Memory B cell (primary cell): ENCODE results near the gene IFNL4.
A peak's percentile ranks its signal among the peaks of the same experiment; 100 is the strongest.
"Not testable (repeated sequence)": the region's sequence is repeated elsewhere in the genome, so short reads cannot be mapped to it uniquely, and the experiment has no call there.

Experiments
- ATAC-seq: fragments of 150-1000 bp; cut with Tn5 transposase; 2 replicates; pipeline ENCODE4 v1.10.0; 2021; ENCODE audit warnings: low read depth, mild to moderate bottlenecking, moderate library complexity
- DNase-seq, 2 donors: peaks; one replicate each; pipeline ENCODE4 v3.0.0; 2022; ENCODE audit warnings: low spot score in 2 of 2
- H3K27ac Mint-ChIP-seq: one replicate; pipeline ENCODE4 v1.8.0; 2022; ENCODE audit warnings: mild to moderate bottlenecking, moderate library complexity, mixed read lengths
- H3K27me3 Mint-ChIP-seq: one replicate; pipeline ENCODE4 v1.8.0; 2022; ENCODE audit warnings: mixed read lengths
- H3K36me3 Mint-ChIP-seq: one replicate; pipeline ENCODE4 v1.8.0; 2022; ENCODE audit warnings: mild to moderate bottlenecking, mixed read lengths
- H3K4me1 Mint-ChIP-seq: one replicate; pipeline ENCODE4 v1.8.0; 2022; ENCODE audit warnings: mixed read lengths
- H3K4me3 Mint-ChIP-seq: one replicate; pipeline ENCODE4 v1.8.0; 2022; ENCODE audit warnings: mild to moderate bottlenecking, moderate library complexity, mixed read lengths
- H3K9me3 Mint-ChIP-seq: one replicate; pipeline ENCODE4 v1.8.0; 2022; ENCODE audit warnings: mixed read lengths

The IFNL4 gene

GRCh38 chr19:39247701-39248664, 673 bp downstream of the IFNL4 start:
- no peaks in the 10 kb centered on the region for H3K36me3 Mint-ChIP-seq
- DNase-seq: no peak
- no peak overlapping the region for H3K27ac Mint-ChIP-seq
- peaks cover 8% of the 10 kb centered on the region for H3K4me1 Mint-ChIP-seq
- no peak for ATAC-seq
- peaks cover 7% of the 10 kb centered on the region for H3K27me3 Mint-ChIP-seq
- no peak overlapping the region for H3K4me3 Mint-ChIP-seq
- H3K9me3 Mint-ChIP-seq: no peaks in the 10 kb centered on the region

- Mint-ChIP-seq H3K4me3 (peak overlapping the region; percentile 46), H3K36me3 (no peaks in the 10 kb centered on the region), H3K27me3 (peaks cover 7% of the 10 kb centered on the region), H3K9me3 (no peaks in the 10 kb centered on the region), H3K27ac (no peak overlapping the region), H3K4me1 (peaks cover 4% of the 10 kb centered on the region)
- ATAC-seq: peak; percentile 65
- DNase-seq: no peak
Measured at GRCh38 chr19:39246951-39247669, 1.5 kb downstream of the IFNL4 start.

DNA sequence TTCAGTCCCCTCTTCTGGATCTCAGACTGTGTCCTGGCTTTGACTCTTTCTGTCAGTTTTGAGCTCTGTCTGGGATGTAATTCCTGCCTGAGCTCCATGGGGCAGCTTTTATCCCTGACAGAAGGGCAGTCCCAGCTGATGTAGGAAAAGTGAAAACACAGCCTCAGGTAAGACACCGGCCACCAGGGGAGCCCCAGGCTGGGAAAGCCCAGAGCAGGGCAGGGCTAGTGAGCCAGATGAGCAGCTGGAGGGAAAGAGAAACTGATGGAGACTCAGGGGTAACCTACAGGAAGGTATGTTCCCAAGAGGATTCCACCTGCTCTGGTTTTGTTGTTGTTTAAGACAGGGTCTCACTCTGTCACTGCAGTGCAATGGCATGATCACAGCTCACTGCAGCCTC, 3.5 kb downstream of the IFNL4 start:
- H3K4me3 Mint-ChIP-seq, DNase-seq, H3K9me3 Mint-ChIP-seq, H3K36me3 Mint-ChIP-seq, H3K27ac Mint-ChIP-seq, H3K4me1 Mint-ChIP-seq, H3K27me3 Mint-ChIP-seq: not testable (repeated sequence)
- peak; percentile 35 for ATAC-seq

- not testable (repeated sequence) for H3K27me3 Mint-ChIP-seq, H3K9me3 Mint-ChIP-seq, H3K4me3 Mint-ChIP-seq, ATAC-seq, H3K27ac Mint-ChIP-seq, H3K4me1 Mint-ChIP-seq, H3K36me3 Mint-ChIP-seq, DNase-seq
Measured at GRCh38 chr19:39244410-39245100, 4.1 kb downstream of the IFNL4 start, which contains the start of gene IFNL3. TSS of gene IFNL3 (minus strand) at chr19:39245006. CDS start at chr19:39244967, 39 bp downstream.

GRCh38 chr19:39243741-39244140, 4.9 kb downstream of the IFNL4 start:
- not testable (repeated sequence) for H3K27me3 Mint-ChIP-seq, ATAC-seq, H3K4me1 Mint-ChIP-seq, H3K36me3 Mint-ChIP-seq, H3K9me3 Mint-ChIP-seq, H3K27ac Mint-ChIP-seq, H3K4me3 Mint-ChIP-seq, DNase-seq

- Mint-ChIP-seq H3K4me3 (no peak overlapping the region), H3K9me3 (no peaks in the 10 kb centered on the region), H3K27ac (no peak overlapping the region), H3K36me3 (no peaks in the 10 kb centered on the region), H3K27me3 (peaks cover 6% of the 10 kb centered on the region), H3K4me1 (peaks cover 17% of the 10 kb centered on the region)
- no peak for DNase-seq
- no peak for ATAC-seq
Measured at GRCh38 chr19:39240421-39240820, 8.2 kb downstream of the IFNL4 start.

DNA sequence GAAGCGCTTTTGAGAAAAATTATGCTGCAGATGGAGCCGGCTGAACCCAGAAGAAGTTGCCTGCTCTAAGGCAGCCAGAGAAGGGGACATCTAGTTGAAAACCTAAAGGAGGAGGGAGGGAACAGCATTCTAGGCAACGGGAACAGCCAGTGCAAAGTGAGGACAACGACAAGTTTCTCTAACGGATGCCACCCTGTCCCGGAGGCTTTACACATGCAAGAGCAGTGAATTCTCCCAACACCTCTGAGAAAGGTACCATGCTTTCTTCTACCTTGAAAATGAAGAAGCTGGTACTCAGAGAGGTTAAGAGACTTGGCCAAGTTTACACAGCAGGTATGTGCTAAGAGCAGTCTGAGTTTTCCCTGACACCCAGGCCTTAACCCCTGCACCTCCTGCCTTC, 9.7 kb downstream of the IFNL4 start:
- Mint-ChIP-seq H3K36me3 (no peaks in the 10 kb centered on the region), H3K4me1 (peaks cover 17% of the 10 kb centered on the region), H3K27me3 (peaks cover 5% of the 10 kb centered on the region), H3K4me3 (no peak overlapping the region), H3K27ac (no peak overlapping the region), H3K9me3 (no peaks in the 10 kb centered on the region)
- no peak for ATAC-seq
- DNase-seq: no peak

DNA sequence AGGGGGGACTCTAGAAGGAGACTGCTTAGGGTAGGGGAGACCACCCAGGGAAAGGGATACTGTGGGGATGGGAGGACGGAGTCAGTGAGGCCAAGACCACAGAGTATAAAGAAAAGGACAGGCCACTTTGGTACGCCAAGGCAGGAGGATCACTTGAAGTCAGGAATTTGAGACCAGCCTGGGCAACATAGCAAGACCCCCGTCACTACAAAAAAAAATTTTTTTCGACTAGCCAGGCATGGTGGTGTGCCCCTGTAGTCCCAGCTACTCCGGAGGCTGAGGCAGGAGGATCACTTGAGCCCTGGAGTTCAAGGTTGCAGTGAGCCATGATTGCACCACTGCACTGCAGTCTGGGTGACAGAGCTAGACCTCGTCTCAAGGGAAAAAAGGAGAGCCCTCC, 10.4 kb downstream of the IFNL4 start:
- H3K4me3 Mint-ChIP-seq: peak overlapping the region; percentile 60
- DNase-seq: no peak
- no peaks in the 10 kb centered on the region for H3K36me3 Mint-ChIP-seq
- H3K27ac Mint-ChIP-seq: no peak overlapping the region
- H3K9me3 Mint-ChIP-seq: no peaks in the 10 kb centered on the region
- no peak for ATAC-seq
- H3K4me1 Mint-ChIP-seq: peaks cover 17% of the 10 kb centered on the region
- H3K27me3 Mint-ChIP-seq: peaks cover 4% of the 10 kb centered on the region

GRCh38 chr19:39237200-39238184, 11.2 kb downstream of the IFNL4 start:
- Mint-ChIP-seq H3K9me3 (no peaks in the 10 kb centered on the region), H3K27me3 (peaks cover 4% of the 10 kb centered on the region), H3K4me3 (peak overlapping the region; percentile 60), H3K36me3 (no peaks in the 10 kb centered on the region), H3K4me1 (peaks cover 17% of the 10 kb centered on the region), H3K27ac (no peak overlapping the region)
- peak in 1 of 2 donors; percentile 13 for DNase-seq
- peak; percentile 93 for ATAC-seq

DNA sequence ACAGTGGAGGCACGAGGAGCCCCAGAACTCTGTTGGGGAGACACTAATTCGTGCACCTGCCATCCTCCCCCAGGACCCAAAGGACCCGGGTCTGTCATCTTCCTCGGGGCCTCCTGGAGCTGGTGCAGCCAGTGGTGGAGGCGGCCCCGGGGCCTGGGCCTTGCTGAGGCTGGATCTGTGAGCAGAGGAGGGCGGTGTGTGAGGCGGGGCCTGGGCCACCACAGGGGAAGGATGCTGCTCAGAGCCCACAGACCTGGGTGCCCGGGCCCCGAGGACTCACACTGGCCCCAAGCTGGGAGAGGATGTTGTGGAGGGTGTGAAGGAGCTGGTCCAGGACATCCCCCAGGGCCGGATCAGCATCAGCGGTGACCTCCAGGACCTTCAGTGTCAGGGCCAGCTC, 12.1 kb downstream of the IFNL4 start:
- no peak overlapping the region for H3K27ac Mint-ChIP-seq
- H3K27me3 Mint-ChIP-seq: peaks cover 8% of the 10 kb centered on the region
- H3K4me1 Mint-ChIP-seq: peaks cover 17% of the 10 kb centered on the region
- no peaks in the 10 kb centered on the region for H3K36me3 Mint-ChIP-seq
- DNase-seq (no peak), ATAC-seq (no peak)
- peak overlapping the region; percentile 62 for H3K4me3 Mint-ChIP-seq
- H3K9me3 Mint-ChIP-seq: no peaks in the 10 kb centered on the region

DNA sequence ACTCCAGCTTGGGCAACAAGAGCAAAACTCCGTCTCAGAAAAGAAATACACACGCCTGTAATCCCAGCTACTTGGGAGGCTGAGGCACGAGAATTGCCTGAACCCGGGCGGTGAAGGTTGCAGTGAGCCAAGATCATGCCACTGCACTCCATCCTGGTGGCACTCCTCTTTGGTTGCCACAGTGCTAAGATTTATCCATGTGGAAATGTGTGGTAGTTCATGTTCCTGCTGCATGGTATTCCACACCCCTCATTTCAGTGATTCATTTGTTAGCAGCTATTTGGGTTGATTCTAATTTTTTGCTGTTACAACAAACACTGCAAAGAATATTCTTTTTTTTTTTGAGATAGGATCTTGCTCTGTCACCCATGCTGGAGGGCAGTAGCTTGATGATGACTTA, 15.9 kb downstream of the IFNL4 start:
- ATAC-seq: no peak
- Mint-ChIP-seq H3K9me3 (no peaks in the 10 kb centered on the region), H3K27me3 (peaks cover 9% of the 10 kb centered on the region), H3K4me3 (no peak overlapping the region), H3K27ac (no peak overlapping the region), H3K36me3 (no peaks in the 10 kb centered on the region), H3K4me1 (peaks cover 10% of the 10 kb centered on the region)
- DNase-seq: no peak

DNA sequence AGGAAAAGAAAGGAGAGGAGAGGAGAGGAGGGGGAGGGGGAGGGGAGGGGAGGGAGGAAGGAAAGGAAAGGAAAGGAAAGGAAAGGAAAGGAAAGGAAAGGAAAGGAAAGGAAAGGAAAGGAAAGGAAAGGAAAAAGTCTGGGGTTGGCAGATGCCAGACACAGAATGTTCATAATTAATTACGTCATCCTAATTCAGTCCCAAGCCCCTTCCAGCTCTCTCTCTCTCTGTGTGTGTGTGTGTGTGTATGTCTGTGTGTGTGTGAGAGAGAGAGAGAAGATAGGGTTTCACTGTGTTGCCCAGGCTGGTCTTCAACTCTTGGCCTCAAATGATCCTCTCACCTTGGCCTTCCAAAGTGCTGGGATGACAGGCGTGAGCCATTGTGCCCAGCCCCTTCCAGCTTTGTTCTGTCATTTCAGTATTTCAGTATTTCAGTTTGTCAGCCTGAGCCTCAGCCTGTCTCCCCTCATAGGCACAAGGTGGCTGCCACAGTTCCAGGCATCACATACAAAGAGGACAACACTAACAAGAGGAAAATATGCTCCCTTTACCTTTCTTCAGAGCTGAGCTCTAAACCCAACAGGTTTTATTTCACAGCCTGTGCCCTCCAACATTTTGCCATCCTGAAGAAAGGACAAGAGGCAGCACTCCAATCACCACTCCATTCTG, 18.4 kb downstream of the IFNL4 start:
- no peak overlapping the region for H3K27ac Mint-ChIP-seq

GRCh38 chr19:39224910-39225309, 23.7 kb downstream of the IFNL4 start:
- H3K9me3 Mint-ChIP-seq: no peaks in the 10 kb centered on the region
- peaks cover 17% of the 10 kb centered on the region for H3K27me3 Mint-ChIP-seq
- ATAC-seq (no peak), DNase-seq (no peak)
- no peak overlapping the region for H3K4me3 Mint-ChIP-seq
- peak overlapping the region; percentile 8 for H3K27ac Mint-ChIP-seq
- peaks cover 3% of the 10 kb centered on the region for H3K36me3 Mint-ChIP-seq
- H3K4me1 Mint-ChIP-seq: peaks cover 4% of the 10 kb centered on the region

More for the DNA sequence above, 18.4 kb downstream of the IFNL4 start:
- no peaks in the 10 kb centered on the region for H3K9me3 Mint-ChIP-seq
- no peak for DNase-seq
- no peaks in the 10 kb centered on the region for H3K4me1 Mint-ChIP-seq
- H3K4me3 Mint-ChIP-seq: no peak overlapping the region
- peaks cover 8% of the 10 kb centered on the region for H3K27me3 Mint-ChIP-seq
- no peak for ATAC-seq
- H3K36me3 Mint-ChIP-seq: no peaks in the 10 kb centered on the region
